K562 treated with DMSO at 1 percent for 48 hours (cell line): ENCODE data around the gene RBM11. TPM values are rescaled to one million over a fixed set of nuclear protein-coding genes. Genes with fewer than 3 reads are reported as not detected.

Source experiments
- total RNA-seq: library from RNA; unstranded; fragments of 300-600 nt; gene quantifications from 2 replicates; pipeline ENCODE4 v1.2.3, GENCODE V29; 2022; ENCODE audit warnings: low replicate concordance; ENCODE audit errors: extremely low read depth

The RBM11 gene
- not detected in 2 replicates for total RNA-seq

GRCh38 chr21:14215971-14216641, at the start of gene RBM11:
Gene RBM11, plus strand, starts transcription at chr21:14216157. Its CDS starts 30 bp downstream, at chr21:14216187.

GRCh38 chr21:14210738-14211137, 5.2 kb upstream of the RBM11 start, which contains the start of gene LIPI:
Gene LIPI, minus strand, starts transcription at chr21:14210955. Its CDS starts 110 bp downstream, at chr21:14210845.

Other genes starting within 250 kb of the RBM11 start
- not detected in 2 replicates for gene LIPI, start 5.2 kb upstream of the RBM11 start, total RNA-seq
- gene HSPA13, start 167.0 kb downstream of the RBM11 start, total RNA-seq = not detected in 2 replicates